VCaP (cell line): ENCODE measurements around the gene PHLPP1.
A peak's percentile ranks its signal among the peaks of the same experiment; 100 is the strongest.

Experiments used
- H3K27ac ChIP-seq: fragments of 450-650 bp; 2 replicates; pipeline ENCODE4 v1.5.1; 2017
- TF ChIP-seq, protein P1 (sequence below): fragments of 450-650 bp; conservative IDR thresholded peaks from 2 replicates; pipeline ENCODE4 v1.5.1; 2017; ENCODE audit warnings: mild to moderate bottlenecking, moderate library complexity

PHLPP1 gene

DNA sequence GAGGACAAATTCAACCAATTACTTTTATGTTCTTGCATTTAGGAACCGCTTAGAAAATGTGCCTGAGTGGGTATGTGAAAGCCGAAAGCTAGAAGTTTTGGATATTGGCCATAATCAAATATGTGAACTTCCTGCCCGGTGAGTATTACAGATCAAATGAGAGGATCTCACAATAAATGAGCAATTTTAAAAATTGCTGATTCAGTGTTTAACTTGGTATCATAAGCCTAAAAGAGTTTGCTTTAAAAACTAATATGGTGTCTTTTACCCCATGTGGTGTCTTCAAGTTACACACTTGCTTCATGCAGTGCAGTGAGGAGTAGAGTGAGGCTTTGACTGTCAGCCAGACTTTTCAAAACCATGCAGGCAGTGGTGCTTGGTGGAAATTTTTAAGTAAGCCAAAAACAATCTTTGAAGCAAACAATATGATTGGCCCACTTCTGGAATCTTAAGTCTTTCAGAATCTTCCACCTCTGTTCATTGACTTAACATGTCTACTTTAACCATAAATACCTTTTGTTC, 199.6 kb downstream of the PHLPP1 start:
- TF ChIP-seq, protein P1, sequence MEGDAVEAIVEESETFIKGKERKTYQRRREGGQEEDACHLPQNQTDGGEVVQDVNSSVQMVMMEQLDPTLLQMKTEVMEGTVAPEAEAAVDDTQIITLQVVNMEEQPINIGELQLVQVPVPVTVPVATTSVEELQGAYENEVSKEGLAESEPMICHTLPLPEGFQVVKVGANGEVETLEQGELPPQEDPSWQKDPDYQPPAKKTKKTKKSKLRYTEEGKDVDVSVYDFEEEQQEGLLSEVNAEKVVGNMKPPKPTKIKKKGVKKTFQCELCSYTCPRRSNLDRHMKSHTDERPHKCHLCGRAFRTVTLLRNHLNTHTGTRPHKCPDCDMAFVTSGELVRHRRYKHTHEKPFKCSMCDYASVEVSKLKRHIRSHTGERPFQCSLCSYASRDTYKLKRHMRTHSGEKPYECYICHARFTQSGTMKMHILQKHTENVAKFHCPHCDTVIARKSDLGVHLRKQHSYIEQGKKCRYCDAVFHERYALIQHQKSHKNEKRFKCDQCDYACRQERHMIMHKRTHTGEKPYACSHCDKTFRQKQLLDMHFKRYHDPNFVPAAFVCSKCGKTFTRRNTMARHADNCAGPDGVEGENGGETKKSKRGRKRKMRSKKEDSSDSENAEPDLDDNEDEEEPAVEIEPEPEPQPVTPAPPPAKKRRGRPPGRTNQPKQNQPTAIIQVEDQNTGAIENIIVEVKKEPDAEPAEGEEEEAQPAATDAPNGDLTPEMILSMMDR: no peak
- no peak overlapping the region for H3K27ac ChIP-seq

DNA sequence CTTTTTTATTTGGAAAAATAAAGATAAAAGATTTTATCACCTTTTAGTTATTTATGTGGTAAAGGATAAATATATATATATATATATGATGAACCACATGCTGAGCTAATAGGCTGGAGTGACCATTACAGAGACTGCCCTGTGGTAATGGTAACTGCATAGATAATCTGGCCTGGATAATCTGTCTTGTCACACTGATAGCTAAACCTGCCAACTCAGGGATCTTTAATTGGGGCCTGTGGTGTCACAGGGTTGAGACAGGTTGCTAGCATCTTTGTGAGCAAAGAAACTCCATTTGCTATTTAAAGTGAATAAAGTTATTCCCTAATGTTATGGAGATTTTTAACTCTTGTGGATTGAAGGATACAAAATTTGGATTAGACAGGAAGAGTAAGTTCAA, 203.0 kb downstream of the PHLPP1 start:
- no peak overlapping the region for H3K27ac ChIP-seq
- TF ChIP-seq, protein P1: no peak

DNA sequence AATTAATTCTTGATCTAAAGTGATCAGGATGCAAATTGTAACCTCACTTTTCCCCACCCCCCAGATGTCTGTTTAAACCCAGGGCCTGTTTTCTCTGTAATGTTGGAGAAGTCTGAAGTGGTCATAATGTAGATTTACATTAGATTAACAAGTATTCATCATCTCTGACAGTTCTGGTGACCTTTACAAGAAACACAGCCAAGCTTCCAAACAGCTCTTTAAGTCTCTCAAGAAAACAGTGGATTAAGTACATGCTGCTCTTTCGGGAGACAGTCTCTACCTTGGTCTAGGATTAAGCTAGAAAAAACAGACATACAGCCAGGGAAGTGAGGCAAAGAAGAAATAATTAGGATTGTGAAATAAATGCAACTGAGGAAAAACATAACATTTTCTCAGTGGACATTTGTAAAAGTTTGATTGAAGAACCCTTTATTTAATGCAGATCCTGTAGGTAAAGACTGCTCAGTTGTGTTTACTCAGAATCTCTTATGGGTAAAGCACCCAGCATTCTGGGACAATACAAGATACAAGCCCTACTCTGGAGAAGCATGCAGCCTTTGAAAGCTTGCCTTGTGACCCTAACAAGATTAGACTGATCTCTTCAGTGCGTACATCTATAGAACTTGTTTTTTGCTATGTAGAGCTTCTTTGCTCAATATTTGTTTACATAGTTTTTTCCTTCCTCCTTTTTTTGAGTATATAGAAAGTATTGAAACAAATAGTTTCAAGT, 203.9 kb downstream of the PHLPP1 start:
- H3K27ac ChIP-seq: no peak overlapping the region
- TF ChIP-seq, protein P1: no peak

GRCh38 chr18:62925031-62925688, 209.8 kb downstream of the PHLPP1 start:
- H3K27ac ChIP-seq: no peak overlapping the region

GRCh38 chr18:62928326-62928725, 213.0 kb downstream of the PHLPP1 start:
- TF ChIP-seq, protein P1: no peak
- no peak overlapping the region for H3K27ac ChIP-seq

More at GRCh38 chr18:62925031-62925688, 209.8 kb downstream of the PHLPP1 start:
- TF ChIP-seq, protein P1: no peak

- TF ChIP-seq, protein P1: no peak
- peak overlapping the region; percentile 1; the same call in 1 of the 2 replicates for H3K27ac ChIP-seq
These were observed 218.0 kb downstream of the PHLPP1 start for GRCh38 chr18:62933261-62933887.

- TF ChIP-seq, protein P1: no peak
- no peak overlapping the region for H3K27ac ChIP-seq
These were observed 220.7 kb downstream of the PHLPP1 start for GRCh38 chr18:62935994-62936393.
